ENCODE data around the gene PAK1.
"Not testable (repeated sequence)": the region's sequence is repeated elsewhere in the genome, so short reads cannot be mapped to it uniquely, and the experiment has no call there.

PAK1 gene

GRCh38 chr11:77401486-77402217, 72.2 kb downstream of the PAK1 start:
- no peak for DNase-seq (ENCODE audit: low spot score)

GRCh38 chr11:77400775-77401449, 73.0 kb downstream of the PAK1 start:
- no peak for DNase-seq (ENCODE audit: low spot score)

GRCh38 chr11:77400271-77400670, 73.6 kb downstream of the PAK1 start:
- no peak for DNase-seq (ENCODE audit: low spot score)

- peak; percentile 30 for DNase-seq (ENCODE audit: low spot score)
Measured at GRCh38 chr11:77397631-77398030, 76.3 kb downstream of the PAK1 start.

- no peak for DNase-seq (ENCODE audit: low spot score)
Measured at GRCh38 chr11:77396911-77397310, 77.0 kb downstream of the PAK1 start.

- DNase-seq (ENCODE audit: low spot score), result no peak
Measured at GRCh38 chr11:77396305-77396704, 77.6 kb downstream of the PAK1 start.

- DNase-seq (ENCODE audit: low spot score), result no peak
Measured at GRCh38 chr11:77395460-77396173, 78.3 kb downstream of the PAK1 start.

GRCh38 chr11:77392842-77393241, 81.1 kb downstream of the PAK1 start:
- DNase-seq (ENCODE audit: low spot score), result no peak

GRCh38 chr11:77387701-77388100, 86.2 kb downstream of the PAK1 start:
- DNase-seq (ENCODE audit: low spot score), result no peak

GRCh38 chr11:77386178-77386577, 87.7 kb downstream of the PAK1 start:
- DNase-seq (ENCODE audit: low spot score), result no peak

- DNase-seq (ENCODE audit: low spot score), result not testable (repeated sequence)
Measured at GRCh38 chr11:77385255-77385771, 88.6 kb downstream of the PAK1 start.

GRCh38 chr11:77384571-77384970, 89.3 kb downstream of the PAK1 start:
- no peak for DNase-seq (ENCODE audit: low spot score)

GRCh38 chr11:77383349-77383748, 90.5 kb downstream of the PAK1 start:
- DNase-seq (ENCODE audit: low spot score), result not testable (repeated sequence)

- no peak for DNase-seq (ENCODE audit: low spot score)
Measured at GRCh38 chr11:77381729-77382665, 91.9 kb downstream of the PAK1 start.

- DNase-seq (ENCODE audit: low spot score), result no peak
Measured at GRCh38 chr11:77379934-77380333, 94.0 kb downstream of the PAK1 start.

- no peak for DNase-seq (ENCODE audit: low spot score)
Measured at GRCh38 chr11:77379253-77379652, 94.6 kb downstream of the PAK1 start.

- DNase-seq (ENCODE audit: low spot score), result no peak
Measured at GRCh38 chr11:77377734-77378133, 96.2 kb downstream of the PAK1 start.

GRCh38 chr11:77375107-77375506, 98.8 kb downstream of the PAK1 start:
- no peak for DNase-seq (ENCODE audit: low spot score)

- DNase-seq (ENCODE audit: low spot score), result no peak
Measured at GRCh38 chr11:77374611-77375031, 99.3 kb downstream of the PAK1 start.

- no peak for DNase-seq (ENCODE audit: low spot score)
Measured at GRCh38 chr11:77374108-77374507, 99.8 kb downstream of the PAK1 start.

- DNase-seq (ENCODE audit: low spot score), result no peak
Measured at GRCh38 chr11:77372726-77373125, 101.2 kb downstream of the PAK1 start.

GRCh38 chr11:77371646-77372045, 102.2 kb downstream of the PAK1 start:
- no peak for DNase-seq (ENCODE audit: low spot score)

Data from LoVo (cell line).